ENCODE data around the gene LRRC55. TPM values are rescaled to one million over a fixed set of nuclear protein-coding genes. Genes with fewer than 3 reads are reported as not detected.

The LRRC55 gene
- total RNA-seq, 1 experiment from 2014 or later, result not detected

- H3K9me3 Mint-ChIP-seq (ENCODE audit: low read depth, unreplicated experiment), result peaks cover 8% of the 10 kb centered on the region
- TF ChIP-seq CTCF (IDR thresholded peaks at IDR 0.05; ENCODE audit: unreplicated experiment), result no peak
- BruUV-seq (replicated peaks), result no TSS peak
- CTCF ChIA-PET, result no interaction called here
- peaks cover 63% of the 10 kb centered on the region for H3K27me3 Mint-ChIP-seq (ENCODE audit: unreplicated experiment)
- intact Hi-C loops (cut with micrococcal nuclease; ENCODE audit: unreplicated experiment), result no loop called here
- no peak overlapping the region for H3K27ac Mint-ChIP-seq (ENCODE audit: unreplicated experiment)
- DNase-seq, result no peak
- no peak overlapping the region for H3K4me3 Mint-ChIP-seq (ENCODE audit: low read depth, unreplicated experiment)
- no peaks in the 10 kb centered on the region for H3K36me3 Mint-ChIP-seq (ENCODE audit: insufficient read depth, unreplicated experiment)
- H3K4me1 Mint-ChIP-seq (ENCODE audit: low read depth, unreplicated experiment), result no peaks in the 10 kb centered on the region
Measured at GRCh38 chr11:57196596-57196995, 14.8 kb downstream of the LRRC55 start.

GRCh38 chr11:57197762-57198161 is 16.0 kb downstream of the LRRC55 start:
- intact Hi-C loops (cut with micrococcal nuclease; ENCODE audit: unreplicated experiment), result no loop called here
- H3K4me3 Mint-ChIP-seq (ENCODE audit: low read depth, unreplicated experiment), result no peak overlapping the region
- H3K27ac Mint-ChIP-seq (ENCODE audit: unreplicated experiment), result no peak overlapping the region
- CTCF ChIA-PET, result no interaction called here
- BruUV-seq (replicated peaks), result no TSS peak
- H3K36me3 Mint-ChIP-seq (ENCODE audit: insufficient read depth, unreplicated experiment), result no peaks in the 10 kb centered on the region
- TF ChIP-seq CTCF (IDR thresholded peaks at IDR 0.05; ENCODE audit: unreplicated experiment), result no peak
- H3K9me3 Mint-ChIP-seq (ENCODE audit: low read depth, unreplicated experiment), result peaks cover 8% of the 10 kb centered on the region
- H3K27me3 Mint-ChIP-seq (ENCODE audit: unreplicated experiment), result peaks cover 60% of the 10 kb centered on the region
- DNase-seq, result no peak
- H3K4me1 Mint-ChIP-seq (ENCODE audit: low read depth, unreplicated experiment), result no peaks in the 10 kb centered on the region

GRCh38 chr11:57199330-57199729 is 17.6 kb downstream of the LRRC55 start:
- CTCF ChIA-PET, result no interaction called here
- Mint-ChIP-seq H3K27me3 (ENCODE audit: unreplicated experiment) (peaks cover 54% of the 10 kb centered on the region), H3K4me1 (ENCODE audit: low read depth, unreplicated experiment) (no peaks in the 10 kb centered on the region), H3K36me3 (ENCODE audit: insufficient read depth, unreplicated experiment) (no peaks in the 10 kb centered on the region), H3K4me3 (ENCODE audit: low read depth, unreplicated experiment) (no peak overlapping the region), H3K9me3 (ENCODE audit: low read depth, unreplicated experiment) (no peaks in the 10 kb centered on the region), H3K27ac (ENCODE audit: unreplicated experiment) (no peak overlapping the region)
- no TSS peak for BruUV-seq (replicated peaks)
- no peak for TF ChIP-seq CTCF (IDR thresholded peaks at IDR 0.05; ENCODE audit: unreplicated experiment)
- DNase-seq, result no peak
- intact Hi-C loops (cut with micrococcal nuclease; ENCODE audit: unreplicated experiment), result no loop called here

- no peak overlapping the region for H3K4me3 Mint-ChIP-seq (ENCODE audit: low read depth, unreplicated experiment)
- DNase-seq, result no peak
- no peaks in the 10 kb centered on the region for H3K9me3 Mint-ChIP-seq (ENCODE audit: low read depth, unreplicated experiment)
- no peak overlapping the region for H3K27ac Mint-ChIP-seq (ENCODE audit: unreplicated experiment)
- intact Hi-C loops (cut with micrococcal nuclease; ENCODE audit: unreplicated experiment), result no loop called here
- H3K36me3 Mint-ChIP-seq (ENCODE audit: insufficient read depth, unreplicated experiment), result no peaks in the 10 kb centered on the region
- BruUV-seq (replicated peaks), result no TSS peak
- TF ChIP-seq CTCF (IDR thresholded peaks at IDR 0.05; ENCODE audit: unreplicated experiment), result no peak
- CTCF ChIA-PET, result no interaction called here
- peaks cover 50% of the 10 kb centered on the region for H3K27me3 Mint-ChIP-seq (ENCODE audit: unreplicated experiment)
- no peaks in the 10 kb centered on the region for H3K4me1 Mint-ChIP-seq (ENCODE audit: low read depth, unreplicated experiment)
Measured at GRCh38 chr11:57200917-57201316, 19.2 kb downstream of the LRRC55 start.

GRCh38 chr11:57202281-57202680 is 20.5 kb downstream of the LRRC55 start:
- Mint-ChIP-seq H3K27me3 (ENCODE audit: unreplicated experiment) (peaks cover 53% of the 10 kb centered on the region), H3K4me1 (ENCODE audit: low read depth, unreplicated experiment) (no peaks in the 10 kb centered on the region), H3K9me3 (ENCODE audit: low read depth, unreplicated experiment) (no peaks in the 10 kb centered on the region), H3K27ac (ENCODE audit: unreplicated experiment) (no peak overlapping the region), H3K36me3 (ENCODE audit: insufficient read depth, unreplicated experiment) (no peaks in the 10 kb centered on the region), H3K4me3 (ENCODE audit: low read depth, unreplicated experiment) (no peak overlapping the region)
- no peak for DNase-seq
- CTCF ChIA-PET, result no interaction called here
- no TSS peak for BruUV-seq (replicated peaks)
- intact Hi-C loops (cut with micrococcal nuclease; ENCODE audit: unreplicated experiment), result no loop called here
- no peak for TF ChIP-seq CTCF (IDR thresholded peaks at IDR 0.05; ENCODE audit: unreplicated experiment)

All from Calu3 (cell line).